Stimulated activated CD4-positive, alpha-beta T cell treated with anti-CD3 and anti-CD28 coated beads, Interleukin-4, amount 100 ng/mL, for 4 hours (primary cell): Measurements from ENCODE around the gene LGALS13.

Experiments used
- DNase-seq, 2 experiments: peaks; one replicate each; pipeline ENCODE4 v3.0.0-alpha.2; 2020

LGALS13 gene, protein sequence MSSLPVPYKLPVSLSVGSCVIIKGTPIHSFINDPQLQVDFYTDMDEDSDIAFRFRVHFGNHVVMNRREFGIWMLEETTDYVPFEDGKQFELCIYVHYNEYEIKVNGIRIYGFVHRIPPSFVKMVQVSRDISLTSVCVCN

DNA sequence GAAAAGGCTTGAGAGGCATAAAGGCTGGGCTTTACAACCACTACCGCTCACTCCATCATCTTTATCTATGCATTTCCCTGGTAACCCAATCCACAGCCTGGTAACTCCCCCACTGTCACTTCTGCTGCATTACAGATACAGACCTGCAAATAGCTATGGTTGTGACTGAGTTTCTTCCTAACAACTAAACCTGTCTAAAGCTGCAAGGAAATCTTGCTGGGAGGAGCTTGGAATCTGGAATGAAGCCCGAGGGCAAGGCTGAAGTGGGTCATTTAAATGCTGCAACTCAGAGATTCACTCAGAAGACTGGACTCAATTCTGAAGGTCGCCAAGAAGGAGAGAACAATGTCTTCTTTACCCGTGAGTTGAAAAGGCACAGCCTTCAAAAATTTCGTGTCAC, at the start of gene LGALS13:
TSS of gene LGALS13 (plus strand) at position 301 of the 400 bp plus-strand sequence. CDS start at position 346, 45 bp downstream.
- DNase-seq, result no peak

DNA sequence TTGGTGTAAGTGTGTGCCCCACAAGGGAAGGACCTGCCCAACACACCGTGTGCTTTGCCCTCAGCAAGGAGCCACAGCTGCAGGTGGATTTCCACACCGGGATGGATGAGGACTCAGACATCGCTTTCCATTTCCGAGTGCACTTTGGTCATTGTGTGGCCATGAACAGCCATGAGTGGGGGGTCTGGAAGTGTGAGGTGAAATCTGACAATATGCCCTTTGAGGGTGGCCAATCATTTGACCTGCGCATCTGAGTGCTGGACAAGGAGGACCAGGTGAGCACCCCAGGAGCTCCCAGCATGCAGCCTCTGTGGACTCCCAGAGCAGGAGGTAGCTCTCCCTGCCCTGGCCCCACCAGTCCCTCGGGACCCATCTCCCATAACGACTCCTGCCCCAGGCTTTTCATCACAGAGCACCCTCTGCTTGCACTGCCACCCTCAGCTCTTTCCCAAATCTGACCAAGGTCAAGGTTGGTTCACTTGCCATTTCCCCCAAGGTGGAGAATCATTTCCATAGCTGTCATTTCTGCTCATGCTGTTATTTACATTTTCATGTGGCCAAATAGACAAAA, 49.2 kb upstream of the LGALS13 start:
- DNase-seq, result no peak

DNA sequence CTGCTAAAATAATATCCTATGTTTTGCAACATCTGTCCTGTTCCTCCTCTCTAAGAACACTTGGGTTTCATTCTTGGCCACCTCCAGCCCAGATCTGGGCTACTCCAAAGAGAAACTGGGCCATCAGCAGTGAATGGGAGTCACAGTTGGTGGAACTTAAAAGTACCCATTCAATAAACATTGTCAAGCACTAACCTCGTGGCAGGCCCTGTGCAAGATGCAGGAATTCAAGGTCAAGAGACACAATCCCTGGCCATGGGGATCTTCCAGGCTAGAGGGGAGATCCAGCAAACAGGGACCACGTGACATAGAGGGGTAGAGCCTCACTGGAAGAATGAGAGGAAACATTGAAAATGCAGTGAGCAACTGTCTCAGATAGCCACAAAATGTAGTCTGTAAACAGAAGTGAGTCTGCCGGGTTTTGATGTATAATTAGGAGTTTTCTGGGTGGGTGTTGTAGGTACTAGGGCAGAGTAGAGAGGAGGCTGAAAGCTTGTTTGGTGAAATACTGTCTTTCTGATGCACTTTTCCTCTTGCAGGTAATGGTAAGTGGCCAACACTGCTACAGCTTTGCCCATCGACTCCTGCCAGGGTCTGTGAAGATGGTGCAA, 47.5 kb upstream of the LGALS13 start:
- no peak for DNase-seq

DNA sequence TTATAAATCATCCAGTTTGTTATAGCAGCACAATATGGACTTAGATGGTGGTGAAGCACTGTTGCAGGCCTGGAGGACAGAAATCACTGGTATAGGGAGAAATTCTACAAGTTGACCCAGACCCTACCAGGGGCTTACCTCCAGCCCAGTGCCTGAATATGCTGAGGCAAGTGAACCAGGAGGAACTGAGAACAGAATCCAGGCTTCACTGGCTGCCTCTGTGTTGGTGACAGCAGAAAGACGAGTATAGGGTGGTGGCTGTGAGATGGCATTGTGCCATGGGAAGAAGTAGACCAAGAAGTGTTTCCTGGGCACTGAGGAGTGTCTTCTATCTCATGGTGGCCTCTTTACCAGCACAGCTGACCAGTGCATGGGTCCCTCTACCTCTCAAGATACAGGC, 46.4 kb upstream of the LGALS13 start:
- DNase-seq, result no peak

DNA sequence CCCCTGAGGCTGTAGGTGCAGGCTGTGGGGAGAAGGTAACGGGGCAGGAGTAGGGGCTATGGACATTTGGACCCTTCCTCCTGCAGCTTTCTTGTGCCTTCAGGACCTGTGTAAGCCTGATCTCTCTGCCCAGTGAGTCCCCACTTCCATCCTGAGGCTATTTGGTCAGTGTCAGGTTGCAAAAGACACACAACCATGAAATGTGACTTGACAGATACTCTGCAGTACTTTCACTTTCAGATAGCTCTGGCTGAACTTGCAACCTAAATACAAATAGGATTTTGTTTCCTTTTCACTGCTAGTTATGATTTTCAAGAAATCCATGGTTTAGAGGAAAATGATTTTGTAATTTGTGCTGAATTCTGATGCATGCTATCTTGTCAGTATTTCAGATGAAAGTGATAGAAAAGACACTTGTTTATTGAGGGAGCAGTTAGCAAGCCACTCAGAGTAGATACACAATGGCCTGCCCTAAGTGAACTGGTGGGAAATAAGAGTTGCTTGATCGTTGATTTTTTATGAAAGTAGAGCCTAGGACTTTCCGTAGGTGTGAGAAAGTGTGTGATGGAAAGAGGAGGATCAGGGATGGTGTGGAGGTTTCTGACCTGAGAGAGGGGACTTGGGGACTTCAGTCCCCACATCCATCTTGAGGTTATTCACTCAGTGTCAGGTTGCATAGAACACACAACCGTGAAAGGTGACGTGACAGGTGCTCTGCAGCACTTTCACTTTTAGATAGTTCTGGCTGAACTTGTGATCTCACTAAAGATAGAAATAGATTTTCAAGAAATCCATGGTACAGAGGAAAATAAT, 44.3 kb upstream of the LGALS13 start:
- DNase-seq, result peak in 1 of 2 experiments; percentile 38

DNA sequence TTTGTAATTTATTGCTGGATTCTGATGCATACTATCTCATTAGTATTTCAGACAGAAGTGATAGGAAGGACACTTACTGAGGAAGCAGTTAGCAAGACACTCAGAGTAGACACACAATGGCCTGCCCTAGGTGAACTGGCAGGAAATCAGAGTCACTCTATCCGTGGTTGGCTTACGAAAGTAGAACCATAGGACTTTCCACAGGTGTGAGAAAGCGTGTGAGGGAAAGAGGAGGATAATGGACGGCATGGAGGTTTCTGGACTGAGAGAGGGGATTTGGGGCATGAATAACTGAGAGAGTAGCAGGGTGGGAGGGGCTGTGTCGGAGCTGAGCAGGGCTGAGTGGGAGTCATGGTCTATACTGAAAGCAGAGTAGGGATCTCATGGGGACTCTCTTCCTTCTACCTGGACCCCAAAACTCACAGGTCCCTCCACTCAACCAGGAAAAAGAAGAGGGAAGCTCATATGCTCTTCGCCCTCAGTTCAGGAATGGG, 43.7 kb upstream of the LGALS13 start:
- DNase-seq, result peak in 1 of 2 experiments; percentile 23

DNA sequence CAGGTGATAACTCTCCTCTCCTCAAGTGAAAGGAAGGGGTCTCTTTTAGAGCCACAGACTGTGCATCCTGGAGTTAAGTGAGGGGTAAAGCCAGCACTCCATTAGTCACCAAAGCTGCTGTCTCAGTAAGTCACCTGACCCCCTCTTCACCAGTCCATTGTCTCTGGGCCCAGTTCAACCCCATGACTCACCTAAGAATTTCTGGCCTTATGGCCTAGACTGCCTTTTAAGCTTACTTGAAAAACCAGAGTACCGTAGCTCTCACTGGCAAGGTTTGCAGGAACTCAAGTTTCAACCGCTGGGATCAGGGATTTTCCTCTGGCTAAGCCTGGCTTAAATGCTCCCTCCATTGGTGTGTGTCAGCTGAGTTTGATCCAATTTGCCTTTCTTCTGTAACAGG, 38.9 kb upstream of the LGALS13 start:
- no peak for DNase-seq

DNA sequence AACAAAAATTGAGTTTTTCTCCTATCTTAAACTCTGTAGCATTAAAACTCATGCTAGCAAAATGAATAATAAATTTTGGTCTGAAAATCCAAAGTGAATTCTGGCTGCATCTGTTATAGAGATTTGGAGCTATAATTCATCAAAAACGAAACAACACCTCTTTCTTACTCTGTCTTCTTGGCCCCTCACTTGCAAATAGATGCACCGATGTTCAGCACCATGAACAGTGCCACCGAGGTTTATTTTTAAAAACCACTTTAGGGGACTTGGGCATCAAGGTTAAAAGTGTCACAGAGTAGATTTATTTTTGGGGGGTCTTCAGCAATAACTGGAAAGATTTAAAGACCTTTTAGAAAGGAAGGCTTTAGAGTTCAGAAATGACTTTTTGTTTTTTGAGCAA, 36.3 kb upstream of the LGALS13 start:
- DNase-seq, result no peak

DNA sequence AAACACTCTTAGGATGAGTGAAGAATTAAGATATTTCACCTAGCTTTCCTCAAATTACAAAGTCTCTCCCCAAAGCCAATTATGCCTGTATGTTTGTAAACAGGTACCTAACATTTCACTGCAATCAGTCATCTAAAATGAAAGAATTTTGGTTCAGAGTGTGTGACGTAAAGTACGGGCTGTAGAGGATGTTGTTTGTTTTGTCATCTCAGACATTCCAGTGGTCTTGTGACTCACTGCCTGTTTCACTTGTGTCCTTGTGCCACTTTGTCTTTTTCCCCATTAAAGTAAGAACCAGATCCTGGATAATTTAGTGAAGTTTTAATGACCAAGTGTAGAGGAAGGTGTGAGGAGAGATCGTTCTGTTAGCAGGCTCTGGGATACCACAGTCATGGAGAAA, 33.7 kb upstream of the LGALS13 start:
- no peak for DNase-seq

DNA sequence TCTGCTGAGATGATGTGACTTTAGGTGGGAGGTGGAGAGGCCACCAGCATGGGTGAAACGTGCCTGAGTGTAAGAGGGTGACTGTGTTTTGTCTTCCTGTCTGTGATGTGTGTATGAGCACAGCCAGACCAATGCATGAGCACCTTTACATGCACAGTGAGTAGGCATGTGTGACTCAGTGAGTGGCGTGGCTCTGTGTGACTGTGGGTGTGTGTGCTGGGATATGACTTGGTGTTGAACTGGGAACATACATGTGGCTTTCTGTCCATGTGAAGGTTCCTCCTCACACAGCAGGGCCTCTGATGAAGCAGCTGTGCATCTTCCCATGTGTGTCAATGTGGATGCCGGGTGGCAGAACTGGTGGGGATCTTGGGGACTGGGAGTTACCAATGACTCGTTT, 19.9 kb upstream of the LGALS13 start:
- peak in 1 of 2 experiments; percentile 35 for DNase-seq

DNA sequence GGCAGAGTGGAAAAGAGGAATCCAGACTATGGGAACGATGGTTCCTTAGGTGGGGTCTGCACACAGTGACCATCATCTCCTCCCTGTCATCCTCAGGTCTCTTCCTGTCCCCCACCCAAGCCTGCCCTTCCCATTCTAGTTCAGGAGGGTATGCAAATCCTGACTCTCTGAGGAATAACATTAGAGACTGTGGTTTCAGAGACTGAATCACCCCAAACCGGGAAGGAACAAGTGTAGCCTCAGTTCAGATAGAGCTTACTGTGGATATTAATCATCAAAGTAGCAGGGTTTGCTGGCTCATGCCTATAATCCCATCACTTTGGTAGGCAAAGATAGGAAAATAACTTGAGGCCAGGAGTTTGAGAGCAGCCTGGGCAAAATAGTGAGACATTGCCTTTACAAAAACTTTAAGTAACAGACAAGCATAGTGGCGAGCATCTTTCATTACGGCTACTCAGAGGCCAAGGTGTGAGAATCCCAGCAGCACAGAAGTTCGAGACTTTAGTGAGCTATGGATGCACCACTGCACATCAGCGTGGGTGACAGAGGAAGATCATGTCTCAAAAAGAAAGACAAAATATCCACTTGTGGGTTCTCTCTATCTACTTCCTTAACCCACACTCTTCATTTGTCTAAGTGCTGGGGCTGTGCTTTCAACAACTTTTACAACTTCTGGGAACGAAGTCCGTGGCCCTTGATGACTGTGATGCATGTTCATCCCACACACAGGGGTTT, 19.3 kb upstream of the LGALS13 start:
- DNase-seq, result no peak

DNA sequence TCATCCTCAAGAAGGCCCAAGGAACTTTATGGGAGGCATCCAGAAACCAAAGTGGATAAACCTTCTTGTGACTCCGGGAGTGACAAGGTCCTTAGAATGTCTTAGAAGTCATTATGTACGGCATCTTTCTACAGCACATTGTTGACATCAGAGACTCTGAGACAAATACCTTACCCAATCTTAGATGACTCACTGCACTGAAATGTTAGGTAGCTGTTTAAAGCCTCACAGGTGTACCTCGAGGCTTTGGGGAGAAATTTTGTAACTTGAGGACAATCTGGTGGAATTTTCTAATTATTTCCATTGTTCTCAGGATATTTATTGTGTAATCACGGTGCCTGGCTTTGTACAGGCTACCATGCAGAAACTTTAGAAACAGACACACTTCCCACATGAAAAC, 14.8 kb upstream of the LGALS13 start:
- no peak for DNase-seq

DNA sequence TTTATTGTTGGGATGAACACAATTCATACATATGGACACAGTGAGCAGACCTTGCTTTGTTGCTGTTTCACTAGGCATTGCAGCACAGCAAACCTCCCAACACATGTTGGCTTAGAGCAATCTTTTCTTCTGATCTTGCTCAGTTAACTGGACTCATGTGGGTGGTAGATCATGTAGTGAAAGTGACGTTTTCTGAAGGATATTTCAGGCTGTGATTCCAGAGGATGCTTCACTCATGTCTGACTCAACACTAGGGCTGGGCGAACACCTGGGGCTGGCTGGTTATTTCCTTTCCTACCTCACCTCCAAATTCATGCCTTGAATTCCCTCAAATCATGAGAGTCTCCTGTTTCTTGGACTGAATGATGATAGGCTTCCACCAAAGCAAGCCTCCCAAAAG, 14.3 kb upstream of the LGALS13 start:
- no peak for DNase-seq

DNA sequence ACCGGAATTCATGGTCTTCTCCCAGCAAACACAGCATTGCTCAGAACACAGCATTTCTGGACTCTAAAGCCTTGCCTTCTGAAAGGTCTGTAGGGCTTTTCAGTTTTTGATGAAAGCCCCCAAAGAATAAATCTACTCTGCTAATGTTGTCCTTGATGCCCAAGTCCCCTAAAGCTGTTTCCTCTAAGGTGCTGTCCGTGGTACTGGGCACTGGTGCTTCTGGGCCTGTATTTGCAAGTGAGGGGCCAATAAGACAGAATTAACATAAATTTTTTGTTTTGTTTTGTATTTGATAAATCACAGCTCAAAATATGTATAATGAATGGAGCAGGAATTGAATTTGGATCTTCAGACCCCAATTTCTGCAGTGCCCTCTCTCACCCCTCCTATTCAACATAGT, 12.1 kb upstream of the LGALS13 start:
- no peak for DNase-seq

DNA sequence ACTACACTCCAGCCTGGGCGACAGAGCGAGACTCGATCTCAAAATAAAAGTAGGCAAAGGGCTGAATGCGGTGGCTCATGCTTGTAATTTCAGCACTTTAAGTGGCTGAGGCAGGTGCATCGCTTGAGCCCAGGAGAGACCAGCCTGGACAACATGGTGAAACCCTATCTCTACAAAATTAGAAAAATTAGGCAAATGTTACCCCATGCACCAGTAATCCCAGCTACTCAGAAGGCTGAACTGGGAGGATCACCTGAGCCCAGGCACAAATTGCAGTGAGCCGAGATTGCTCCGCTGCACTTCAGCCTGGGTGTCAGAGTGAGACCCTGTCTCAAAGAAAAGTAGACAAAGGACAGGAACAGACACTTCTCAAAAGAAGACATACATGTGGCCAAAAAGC, 9.9 kb upstream of the LGALS13 start:
- no peak for DNase-seq

DNA sequence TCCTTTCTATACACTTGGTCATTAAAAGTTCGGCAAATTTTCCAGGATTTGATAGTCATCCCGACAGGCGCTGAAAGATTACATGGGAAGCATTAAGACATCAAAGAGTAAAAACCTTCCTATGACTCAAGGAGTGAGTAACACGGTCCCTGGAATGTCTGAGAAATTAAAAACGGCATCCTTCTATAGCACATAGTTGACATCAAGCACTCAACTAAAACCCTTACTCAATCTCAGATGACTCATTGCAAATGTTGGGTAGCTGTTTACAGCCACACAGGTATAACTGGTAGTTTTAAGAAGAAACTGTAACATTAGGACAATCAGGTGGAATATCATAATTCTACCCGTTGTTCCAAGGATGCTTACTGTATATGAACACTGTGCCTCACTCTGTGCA, 6.4 kb upstream of the LGALS13 start:
- no peak for DNase-seq

DNA sequence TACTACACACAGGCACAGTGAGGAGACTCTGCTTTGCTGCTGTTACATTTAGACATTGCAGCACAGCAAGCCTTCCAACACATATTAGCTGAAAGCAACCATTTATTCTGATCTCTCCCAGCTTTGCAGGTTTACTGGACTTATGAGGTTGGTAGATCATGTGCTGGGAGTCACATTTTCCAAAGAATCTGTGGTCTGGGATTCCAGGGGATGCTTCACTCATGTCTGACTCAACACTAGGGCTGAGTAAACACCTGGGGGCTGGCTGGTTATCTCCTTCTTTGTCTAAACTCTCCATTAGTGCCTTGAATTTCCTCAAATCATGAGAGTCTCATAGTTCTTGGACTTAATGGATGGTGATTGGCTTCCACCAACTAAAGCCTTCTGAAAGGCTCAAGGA, 5.4 kb upstream of the LGALS13 start:
- no peak for DNase-seq

DNA sequence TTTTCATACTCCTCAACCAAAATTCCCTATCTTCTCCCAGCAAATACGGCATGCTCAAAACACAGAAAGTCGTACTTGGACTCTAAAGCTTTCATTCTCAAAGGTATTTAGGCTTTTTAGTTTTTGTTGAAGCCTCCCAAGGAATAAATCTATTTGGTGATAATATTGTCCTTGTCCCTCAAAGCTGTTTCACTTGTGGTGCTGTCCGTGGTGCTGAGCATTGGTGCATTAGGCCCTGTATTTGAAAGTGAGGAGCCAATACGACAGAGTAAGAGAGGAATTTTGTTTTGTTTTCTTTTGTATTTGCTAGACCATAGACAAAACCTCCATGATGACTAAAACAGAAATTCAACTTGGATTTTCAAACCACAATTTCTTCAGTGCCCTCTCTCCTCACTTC, 3.2 kb upstream of the LGALS13 start:
- DNase-seq, result peak in 1 of 2 experiments; percentile 29

DNA sequence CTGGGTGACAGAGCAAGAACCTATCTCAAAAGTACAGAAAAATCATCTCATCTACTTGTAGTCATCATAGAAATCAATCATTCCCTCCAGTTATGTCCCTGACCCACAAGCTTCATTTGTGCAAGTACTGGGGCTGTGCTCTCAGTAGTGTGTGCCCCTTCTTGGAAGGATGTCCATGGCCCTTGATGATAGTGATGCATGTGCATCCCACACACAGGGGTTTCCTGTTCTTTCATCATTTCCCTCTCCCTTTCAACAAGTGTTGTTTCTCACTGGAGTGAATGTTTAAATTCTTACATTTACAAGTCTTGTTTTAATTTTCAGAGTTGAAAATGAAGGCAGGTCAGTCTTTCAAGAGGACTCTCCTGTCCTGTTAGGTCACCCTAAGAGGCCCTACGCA, 1.5 kb downstream of the LGALS13 start:
- DNase-seq, result no peak

DNA sequence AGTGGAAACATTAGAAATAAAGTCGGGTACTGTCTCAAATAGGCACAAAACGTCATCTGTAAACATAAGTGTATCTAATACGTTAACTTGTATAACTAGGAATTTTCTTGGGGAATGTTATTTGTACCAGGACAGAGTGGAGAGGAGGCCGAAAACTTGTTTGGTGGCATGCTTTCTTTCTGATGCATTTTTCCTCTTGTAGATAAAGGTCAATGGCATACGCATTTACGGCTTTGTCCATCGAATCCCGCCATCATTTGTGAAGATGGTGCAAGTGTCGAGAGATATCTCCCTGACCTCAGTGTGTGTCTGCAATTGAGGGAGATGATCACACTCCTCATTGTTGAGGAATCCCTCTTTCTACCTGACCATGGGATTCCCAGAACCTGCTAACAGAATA, 4.7 kb downstream of the LGALS13 start:
- no peak for DNase-seq

DNA sequence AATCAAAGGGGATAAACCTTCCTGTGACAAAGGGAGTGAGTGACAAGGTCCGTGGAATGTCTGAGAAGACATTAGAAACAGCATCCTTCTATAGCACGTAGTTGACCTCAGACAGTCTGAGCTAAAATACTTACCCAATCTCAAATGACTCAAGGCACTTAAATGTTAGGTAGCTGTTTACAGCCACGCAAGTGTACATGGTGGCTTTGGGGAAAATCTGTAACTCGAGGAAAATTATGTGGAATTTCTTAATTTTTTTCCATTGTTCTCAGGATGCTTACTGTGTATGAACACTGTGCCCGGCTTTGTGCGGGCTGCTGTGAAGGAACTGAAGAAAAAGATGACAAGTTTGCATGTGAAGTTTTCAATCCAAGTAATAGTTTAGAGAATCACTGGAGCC, 5.2 kb downstream of the LGALS13 start:
- no peak for DNase-seq

DNA sequence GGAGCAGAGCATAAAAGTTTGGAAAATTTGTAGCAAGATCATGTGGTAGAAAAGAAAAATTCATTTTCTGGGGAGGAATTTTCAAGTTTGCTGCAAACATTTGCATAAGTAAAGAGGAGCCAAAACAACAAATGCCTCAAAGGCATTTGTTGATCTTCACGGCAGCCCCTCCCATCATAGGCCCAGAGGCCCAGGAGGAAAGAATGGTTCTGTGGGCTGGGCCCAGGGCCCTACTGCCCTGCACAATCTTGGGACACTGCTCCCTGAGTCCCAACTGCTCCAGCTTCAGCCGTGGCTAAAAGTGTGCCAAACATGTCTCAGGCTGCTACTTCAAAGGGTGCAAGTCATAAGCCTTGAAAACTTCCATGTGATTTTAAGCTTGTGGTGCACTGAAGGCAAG, 11.3 kb downstream of the LGALS13 start:
- no peak for DNase-seq

DNA sequence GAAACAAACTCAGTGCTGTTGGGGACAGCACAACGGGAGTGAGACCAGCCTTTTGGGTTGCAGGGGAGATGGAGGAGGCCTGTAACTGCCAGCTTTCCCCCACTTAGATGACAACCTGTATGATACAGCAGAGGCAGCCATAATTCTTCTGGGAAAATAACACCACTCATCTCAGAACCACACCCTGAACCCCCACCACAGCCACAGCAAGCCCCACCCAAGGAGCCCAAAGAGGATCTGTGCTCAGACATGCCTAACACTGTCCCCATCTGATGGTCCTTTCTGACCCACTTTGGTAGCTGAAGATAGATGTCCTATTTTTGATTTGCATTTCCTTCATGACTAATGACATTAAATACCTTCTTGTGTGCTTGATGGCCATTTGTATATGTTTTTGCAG, 15.4 kb downstream of the LGALS13 start:
- DNase-seq, result no peak
